Glomerular visceral epithelial cell (primary cell): ENCODE measurements around the gene MAP3K10.
"Not testable (repeated sequence)": the region's sequence is repeated elsewhere in the genome, so short reads cannot be mapped to it uniquely, and the experiment has no call there.

Source experiments
- DNase-seq: peaks from one replicate; pipeline ENCODE4 v3.0.0-alpha.2; 2016; ENCODE audit errors: extremely low spot score

The MAP3K10 gene

DNA sequence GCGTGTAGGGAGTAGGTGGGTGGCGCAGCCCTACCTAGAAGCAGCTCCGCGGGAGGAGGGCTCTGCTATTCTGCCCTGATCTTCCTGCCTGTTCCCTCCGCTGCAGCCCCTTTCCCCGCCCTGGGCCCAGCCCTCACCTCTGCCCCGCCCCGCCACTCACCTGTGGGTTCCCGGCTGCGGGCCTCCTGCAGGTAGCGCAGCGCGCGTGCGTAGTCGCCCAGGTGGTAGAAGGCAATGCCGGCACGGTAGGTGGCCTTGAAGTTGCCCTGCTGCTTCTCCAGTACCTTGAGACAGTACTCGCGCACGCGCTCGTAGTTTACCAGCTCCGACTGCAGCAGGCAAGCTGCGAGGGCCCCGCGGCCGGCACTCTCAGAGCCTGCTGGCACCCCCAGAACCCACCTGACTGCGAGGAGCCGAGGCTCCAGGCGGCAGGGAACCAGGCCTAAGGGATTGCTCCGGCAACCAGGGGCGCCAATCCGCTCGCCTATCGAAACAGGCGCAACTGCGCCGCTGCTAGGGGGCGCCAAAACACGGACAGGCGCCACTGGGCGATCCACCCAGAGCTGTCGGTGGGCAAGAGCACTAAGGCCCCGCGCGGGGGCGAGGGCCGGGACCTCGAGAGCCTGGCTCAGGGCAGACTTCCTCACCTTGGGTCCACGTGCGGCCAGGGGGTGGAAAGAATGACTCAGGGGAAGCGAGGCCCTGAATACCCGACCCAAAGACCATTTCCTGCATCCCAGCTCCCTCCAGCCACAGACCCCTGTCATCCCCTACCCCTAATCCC is 26.0 kb downstream of the MAP3K10 start:
- DNase-seq, result no peak

GRCh38 chr19:40217934-40218890 is 27.0 kb downstream of the MAP3K10 start, which contains the start of gene TTC9B:
TSS of gene TTC9B (minus strand) at chr19:40218384. CDS start at chr19:40218381, 3 bp downstream.
- no peak for DNase-seq

DNA sequence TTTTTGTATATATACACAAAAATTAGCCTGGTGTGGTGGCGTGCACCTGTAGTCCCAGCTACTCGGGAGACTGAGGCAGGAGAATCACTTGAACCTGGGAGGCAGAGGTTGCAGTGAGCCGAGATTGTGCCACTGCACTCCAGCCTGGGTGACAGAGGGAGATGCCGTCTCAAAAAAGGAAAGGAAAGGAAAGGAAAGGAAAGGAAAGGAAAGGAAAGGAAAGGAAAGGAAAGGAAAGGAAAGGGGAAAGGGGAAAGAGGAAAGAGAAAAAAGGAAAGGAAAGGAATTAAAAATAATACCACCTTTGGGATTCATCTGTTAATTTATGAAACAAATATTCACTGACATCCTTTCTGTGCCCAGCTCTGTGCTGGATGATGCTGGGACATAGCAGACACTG is 27.8 kb downstream of the MAP3K10 start:
- DNase-seq, result not testable (repeated sequence)

DNA sequence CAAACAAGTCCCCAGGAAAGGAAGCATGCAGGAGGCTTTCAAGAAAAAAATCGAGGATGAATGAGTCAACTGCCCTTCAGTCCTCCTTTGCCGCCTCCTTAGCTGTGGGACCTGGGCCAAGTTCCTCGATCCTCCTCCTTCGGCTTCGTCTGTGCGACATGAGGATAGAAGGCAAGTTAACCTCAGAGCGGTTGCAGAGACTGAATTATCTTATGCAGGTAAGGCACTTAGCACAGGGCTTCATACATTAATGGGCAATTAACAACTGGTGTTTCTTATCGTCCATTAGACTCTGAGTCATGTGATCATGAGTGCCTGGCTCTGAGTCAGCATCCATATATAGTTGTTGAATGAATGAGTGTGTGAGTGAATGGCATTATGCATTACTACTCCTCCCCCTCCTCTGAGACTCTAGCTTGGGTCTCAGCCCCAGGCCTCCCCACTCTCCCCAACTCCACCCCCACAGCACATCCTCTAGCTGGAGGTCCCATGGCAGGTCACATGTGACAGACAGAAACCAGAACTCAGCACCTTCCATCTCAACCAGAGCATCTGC is 28.6 kb downstream of the MAP3K10 start:
- peak; percentile 73 for DNase-seq

DNA sequence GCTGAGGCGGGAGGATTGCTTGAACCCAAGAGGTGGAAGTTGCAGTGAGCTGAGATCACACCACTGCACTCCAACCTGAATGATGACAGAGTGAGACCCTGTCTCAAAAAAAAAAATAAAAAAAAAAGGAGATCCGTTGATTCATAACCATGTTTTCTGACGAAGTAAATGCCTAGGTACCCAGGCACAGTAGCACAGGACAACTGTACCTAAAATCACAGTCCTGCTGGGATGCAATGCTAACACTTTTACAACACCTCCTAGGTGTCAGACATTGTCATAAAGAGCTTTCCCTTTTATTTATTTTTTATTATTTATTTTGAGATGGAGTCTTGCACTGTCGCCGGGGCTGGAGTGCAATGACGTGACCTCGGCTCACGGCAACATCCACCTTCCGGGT is 29.4 kb downstream of the MAP3K10 start:
- DNase-seq, result no peak

GRCh38 chr19:40221858-40222619 is 30.8 kb downstream of the MAP3K10 start:
- peak; percentile 92 for DNase-seq

- DNase-seq, result no peak
These were observed 32.1 kb downstream of the MAP3K10 start for GRCh38 chr19:40223135-40223822.

GRCh38 chr19:40224342-40225150 is 33.3 kb downstream of the MAP3K10 start:
- no peak for DNase-seq

- DNase-seq, result no peak
These were observed 34.4 kb downstream of the MAP3K10 start for GRCh38 chr19:40225440-40226305.

- no peak for DNase-seq
These were observed 37.1 kb downstream of the MAP3K10 start for GRCh38 chr19:40228346-40228745.

GRCh38 chr19:40228863-40229262 is 37.6 kb downstream of the MAP3K10 start:
- no peak for DNase-seq

GRCh38 chr19:40229484-40229883 is 38.3 kb downstream of the MAP3K10 start:
- peak; percentile 17 for DNase-seq

DNA sequence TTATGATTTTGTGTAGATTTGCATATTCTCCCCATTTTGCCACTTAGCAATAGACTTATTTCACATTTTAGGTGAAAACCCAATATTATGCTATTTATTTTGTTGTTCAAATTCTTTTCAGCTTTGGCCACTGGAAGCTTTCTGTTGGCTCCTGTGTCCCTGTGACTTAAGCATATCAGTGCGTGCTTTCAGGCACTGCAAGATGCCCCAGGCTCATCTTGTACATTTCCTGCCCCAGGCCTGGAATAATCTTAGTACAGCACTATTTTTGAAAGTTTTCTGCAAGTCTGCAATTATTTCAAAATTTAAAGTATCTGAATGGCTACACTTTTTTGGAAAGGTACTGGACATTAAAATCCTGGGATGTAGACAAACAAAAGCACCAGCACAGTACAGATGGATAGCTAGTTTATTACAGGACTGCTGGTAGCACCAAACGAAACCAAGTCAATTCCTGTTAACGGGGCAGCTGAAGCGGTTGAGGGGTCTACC is 38.7 kb downstream of the MAP3K10 start:
- DNase-seq, result no peak

GRCh38 chr19:40231057-40231456 is 39.8 kb downstream of the MAP3K10 start:
- DNase-seq, result no peak

DNA sequence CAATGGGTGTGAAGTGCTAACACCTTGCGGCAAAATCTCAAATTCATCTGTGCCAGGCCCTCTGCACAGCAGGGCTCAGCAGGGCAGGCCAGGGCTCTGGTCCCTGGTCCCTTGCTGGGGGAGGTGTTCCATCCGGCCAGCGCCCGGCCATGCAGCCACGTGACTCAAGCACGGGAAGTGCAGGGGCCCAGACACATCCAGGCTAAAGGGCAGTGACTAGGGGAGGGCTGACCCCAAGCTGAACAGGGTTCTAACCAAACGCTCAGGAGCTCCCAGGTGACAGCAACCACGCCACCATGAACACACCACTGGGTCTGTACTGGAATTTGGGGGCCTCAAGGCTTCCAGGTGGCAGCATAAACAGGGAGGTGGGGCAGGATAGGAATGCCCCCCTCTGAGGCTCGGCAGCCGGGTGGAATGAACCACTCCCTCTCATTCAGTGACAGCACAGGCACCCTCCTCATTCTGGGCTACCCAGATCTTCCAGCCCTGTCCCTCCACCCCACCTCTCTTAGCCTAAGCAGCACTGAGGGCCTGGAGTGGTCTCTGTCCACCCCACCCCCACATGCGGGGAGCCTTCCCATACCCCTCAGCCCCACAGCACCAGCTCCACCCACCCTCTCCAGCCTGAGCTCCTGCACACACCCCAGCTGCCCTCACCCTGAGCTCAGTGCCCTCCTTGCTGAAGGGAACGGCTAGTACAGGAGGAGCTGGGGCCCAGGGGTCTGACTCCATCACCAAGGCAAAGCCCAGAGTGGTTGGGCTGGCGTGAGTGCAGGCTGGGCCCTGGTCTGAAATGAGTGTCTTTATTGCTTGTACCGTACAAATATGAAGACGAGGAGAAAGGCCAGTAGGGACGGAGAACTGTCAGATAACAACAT is 40.6 kb downstream of the MAP3K10 start:
- peak; percentile 35 for DNase-seq

DNA sequence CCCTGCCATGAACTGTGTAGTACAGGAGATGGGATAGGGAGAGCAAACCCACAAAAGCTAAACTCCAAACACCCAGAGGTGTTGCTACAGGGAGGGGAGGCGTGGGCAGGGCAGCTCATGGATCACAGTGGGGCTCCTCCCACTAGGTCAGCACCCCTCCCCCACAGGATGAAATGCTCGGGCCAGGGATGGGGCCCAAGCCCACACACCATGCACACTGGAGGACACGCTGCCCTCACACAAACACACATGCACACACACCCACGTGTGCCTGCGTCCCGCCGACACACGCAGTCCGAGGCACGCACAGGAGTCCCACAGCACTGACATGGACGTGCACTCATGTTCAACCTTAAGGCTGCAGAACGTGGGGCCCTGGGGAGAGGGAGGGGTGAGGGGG is 41.3 kb downstream of the MAP3K10 start:
- no peak for DNase-seq

DNA sequence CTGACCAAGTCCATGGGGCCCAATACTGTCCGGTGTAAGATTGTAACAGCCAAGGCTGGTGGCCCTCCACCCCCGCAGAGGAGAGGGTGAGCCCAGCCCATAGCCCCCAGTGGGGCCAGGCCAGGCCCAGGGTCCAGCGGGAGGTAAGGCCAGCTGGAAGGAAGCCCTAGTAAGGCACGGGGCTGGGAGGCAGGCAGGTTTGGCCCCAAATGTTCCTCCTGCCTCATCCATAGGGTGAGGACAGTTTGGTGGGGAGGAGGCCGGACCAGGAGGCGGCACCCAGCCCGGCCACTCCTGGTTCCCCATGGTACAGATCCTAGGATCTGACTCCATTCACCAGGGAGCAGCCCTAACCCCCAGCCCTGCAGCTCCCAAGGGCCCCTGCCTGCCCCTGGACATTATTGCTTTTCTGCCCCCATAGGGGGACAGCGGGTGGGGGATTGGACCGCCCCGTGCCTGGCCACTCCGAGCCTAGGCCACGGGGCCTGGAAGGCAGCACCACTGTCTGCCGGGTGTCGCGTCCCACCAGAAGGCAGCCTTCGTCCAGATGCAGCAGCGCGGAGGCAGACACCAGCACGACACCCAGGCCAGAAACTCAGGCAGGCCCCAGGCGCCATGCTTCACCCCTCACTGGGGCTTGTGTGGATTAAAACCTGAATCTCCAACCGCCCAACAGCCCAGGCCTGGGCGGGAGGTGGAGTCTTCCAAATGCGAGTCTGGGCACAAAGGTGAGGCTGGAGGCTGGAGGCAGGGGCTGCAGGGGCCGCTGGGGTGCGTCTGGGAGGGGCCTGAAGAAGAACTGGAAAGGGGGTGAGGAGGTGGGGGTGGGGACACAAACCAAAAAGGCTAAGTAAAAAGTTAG is 42.0 kb downstream of the MAP3K10 start:
- DNase-seq, result no peak
